Measurements from ENCODE around the gene CMKLR1.

- TF ChIP-seq CTCF (IDR thresholded peaks at IDR 0.05) (no peak), EZH2phosphoT487 (IDR thresholded peaks at IDR 0.05) (no peak)
Observed at GRCh38 chr12:108303703-108304102, 35.4 kb downstream of the CMKLR1 start.

Measured in neural progenitor cell (in vitro differentiated cells).